GM18951 (cell line): ENCODE data around the gene TSC2.

Experiments
- POLR2A ChIP-seq: IDR thresholded peaks from 4 replicates; pipeline ENCODE4 v1.6.1; 2011; ENCODE audit warnings: mild to moderate bottlenecking; ENCODE audit not compliant: insufficient read length, insufficient read depth; ENCODE audit errors: extremely low read depth
- in situ Hi-C: fragments of 300-500 bp; cut with MboI; formaldehyde crosslinking; loops from one replicate; pipeline ENCODE4 v1.12.0; 2022; ENCODE audit warnings: low sequenced_read_pairs, mixed read lengths, inconsistent platforms; ENCODE audit not compliant: unreplicated experiment

Gene TSC2

GRCh38 chr16:2079991-2080390 lies 32.2 kb downstream of the TSC2 start:
- in situ Hi-C loops, result no loop called here
- TF ChIP-seq POLR2A, result no peak

GRCh38 chr16:2081201-2082084 lies 33.7 kb downstream of the TSC2 start:
- no peak for TF ChIP-seq POLR2A
- in situ Hi-C loops, result no loop called here

- TF ChIP-seq POLR2A, result no peak
- in situ Hi-C loops, result no loop called here
Observed at GRCh38 chr16:2082171-2082982, 34.6 kb downstream of the TSC2 start.

GRCh38 chr16:2082983-2083364 lies 35.2 kb downstream of the TSC2 start:
- TF ChIP-seq POLR2A, result no peak
- in situ Hi-C loops, result no loop called here

GRCh38 chr16:2083409-2083808 lies 35.6 kb downstream of the TSC2 start:
- in situ Hi-C loops, result no loop called here
- TF ChIP-seq POLR2A, result no peak

GRCh38 chr16:2083876-2084780 lies 36.3 kb downstream of the TSC2 start:
- no peak for TF ChIP-seq POLR2A
- in situ Hi-C loops, result no loop called here

GRCh38 chr16:2084895-2085625 lies 37.3 kb downstream of the TSC2 start:
- TF ChIP-seq POLR2A, result no peak
- in situ Hi-C loops, result no loop called here

GRCh38 chr16:2085669-2086068 lies 37.9 kb downstream of the TSC2 start:
- in situ Hi-C loops, result no loop called here
- no peak for TF ChIP-seq POLR2A

- no peak for TF ChIP-seq POLR2A
- in situ Hi-C loops, result no loop called here
Observed at GRCh38 chr16:2086106-2086742, 38.4 kb downstream of the TSC2 start.

GRCh38 chr16:2086812-2087747 lies 39.3 kb downstream of the TSC2 start:
- no peak for TF ChIP-seq POLR2A

GRCh38 chr16:2087748-2088631 lies 40.2 kb downstream of the TSC2 start:
- in situ Hi-C loops, result no loop called here
- no peak for TF ChIP-seq POLR2A

More at GRCh38 chr16:2086812-2087747, 39.3 kb downstream of the TSC2 start:
- in situ Hi-C loops, result no loop called here
